Neural progenitor cell (in vitro differentiated cells): Measurements from ENCODE around the gene ZSCAN21.

ENCODE experiments used
- CTCF ChIP-seq: fragments of 200-600 bp; sonication (generic); IDR thresholded peaks from 2 replicates; pipeline ENCODE4 v1.5.1; 2017; ENCODE audit warnings: antibody characterized with exemption, mild to moderate bottlenecking
- EZH2phosphoT487 ChIP-seq: fragments of 200-600 bp; sonication (generic); IDR thresholded peaks from 2 replicates; pipeline ENCODE4 v1.6.1; 2017; ENCODE audit warnings: antibody characterized with exemption

GRCh38 chr7:100000239-100000638 lies 49.3 kb upstream of the ZSCAN21 start:
- TF ChIP-seq CTCF = no peak
- no peak for TF ChIP-seq EZH2phosphoT487
